HG02623 (cell line): ENCODE measurements around the gene PLCL2.
"Not testable (repeated sequence)": the region's sequence is repeated elsewhere in the genome, so short reads cannot be mapped to it uniquely, and the experiment has no call there.

Source experiments
- ATAC-seq: cut with Tn5 transposase; IDR thresholded peaks from one replicate; pipeline ENCODE4 v1.9.1; 2021; ENCODE audit warnings: moderate library complexity; ENCODE audit not compliant: unreplicated experiment

PLCL2 gene

GRCh38 chr3:16957852-16958251 is 73.1 kb downstream of the PLCL2 start:
- not testable (repeated sequence) for ATAC-seq

- no peak for ATAC-seq
Measured at GRCh38 chr3:16960125-16960524, 75.4 kb downstream of the PLCL2 start.

GRCh38 chr3:16961621-16962205 is 77.0 kb downstream of the PLCL2 start:
- no peak for ATAC-seq

GRCh38 chr3:16975083-16975482 is 90.3 kb downstream of the PLCL2 start:
- no peak for ATAC-seq

GRCh38 chr3:16978234-16978920 is 93.6 kb downstream of the PLCL2 start:
- no peak for ATAC-seq

- ATAC-seq: no peak
Measured at GRCh38 chr3:16978921-16979271, 94.1 kb downstream of the PLCL2 start.

GRCh38 chr3:16979769-16980515 is 95.2 kb downstream of the PLCL2 start:
- not testable (repeated sequence) for ATAC-seq

- ATAC-seq: not testable (repeated sequence)
Measured at GRCh38 chr3:16980526-16980925, 95.8 kb downstream of the PLCL2 start.

- ATAC-seq: no peak
Measured at GRCh38 chr3:16982460-16982859, 97.7 kb downstream of the PLCL2 start.

- no peak for ATAC-seq
Measured at GRCh38 chr3:16985608-16986007, 100.9 kb downstream of the PLCL2 start.

GRCh38 chr3:16987141-16987540 is 102.4 kb downstream of the PLCL2 start:
- ATAC-seq: no peak

- ATAC-seq: no peak
Measured at GRCh38 chr3:16990163-16990562, 105.4 kb downstream of the PLCL2 start.

- no peak for ATAC-seq
Measured at GRCh38 chr3:16992198-16992597, 107.4 kb downstream of the PLCL2 start.

GRCh38 chr3:16993227-16993626 is 108.5 kb downstream of the PLCL2 start:
- no peak for ATAC-seq

- no peak for ATAC-seq
Measured at GRCh38 chr3:16994854-16995525, 110.2 kb downstream of the PLCL2 start.

- ATAC-seq: no peak
Measured at GRCh38 chr3:16995601-16996000, 110.8 kb downstream of the PLCL2 start.

- no peak for ATAC-seq
Measured at GRCh38 chr3:16998236-16998923, 113.6 kb downstream of the PLCL2 start.

GRCh38 chr3:16999161-16999560 is 114.4 kb downstream of the PLCL2 start:
- ATAC-seq: no peak

GRCh38 chr3:16999871-17000270 is 115.1 kb downstream of the PLCL2 start:
- ATAC-seq: no peak

GRCh38 chr3:17003457-17003856 is 118.7 kb downstream of the PLCL2 start:
- no peak for ATAC-seq
